Neural crest cell (in vitro differentiated cells): ENCODE results near the gene GPR21. TPM values are rescaled to one million over a fixed set of nuclear protein-coding genes. Genes with fewer than 3 reads are reported as not detected.

Source experiments
- DNase-seq: peaks from one replicate; pipeline ENCODE4 v3.0.0; 2021; ENCODE audit warnings: low read depth, mixed read lengths, low spot score
- H3K27ac Mint-ChIP-seq: one replicate; pipeline ENCODE4 v1.8.0; 2021; ENCODE audit warnings: mild to moderate bottlenecking, mixed read lengths; ENCODE audit not compliant: unreplicated experiment
- H3K27me3 Mint-ChIP-seq: 2 replicates; pipeline ENCODE4 v1.8.0; 2021; ENCODE audit warnings: low read depth, mild to moderate bottlenecking, mixed read lengths
- H3K36me3 Mint-ChIP-seq: 2 replicates; pipeline ENCODE4 v1.8.0; 2021; ENCODE audit warnings: low read depth, mild to moderate bottlenecking, mixed read lengths
- H3K4me1 Mint-ChIP-seq: 2 replicates; pipeline ENCODE4 v1.8.0; 2021; ENCODE audit warnings: mixed read lengths
- H3K4me3 Mint-ChIP-seq: one replicate; pipeline ENCODE4 v1.8.0; 2021; ENCODE audit warnings: mild to moderate bottlenecking, mixed read lengths
- H3K9me3 Mint-ChIP-seq: 2 replicates; pipeline ENCODE4 v1.8.0; 2021; ENCODE audit warnings: mixed read lengths
- CTCF ChIP-seq: fragments of 200-600 bp; sonication (generic); conservative IDR thresholded peaks from 2 replicates; pipeline ENCODE4 v1.5.0; 2021; ENCODE audit warnings: antibody characterized with exemption, mild to moderate bottlenecking
- total RNA-seq: library from RNA; stranded (reverse); gene quantifications from 2 replicates; pipeline ENCODE4 v1.2.1, GENCODE V29; 2021

The GPR21 gene
- total RNA-seq, 1 donor from 2014 or later = 1.0 TPM

- Mint-ChIP-seq H3K4me1 (no peaks in the 10 kb centered on the region), H3K27ac (no peak overlapping the region), H3K36me3 (peaks cover 19% of the 10 kb centered on the region), H3K9me3 (peaks cover 4% of the 10 kb centered on the region), H3K4me3 (no peak overlapping the region), H3K27me3 (no peaks in the 10 kb centered on the region)
- TF ChIP-seq CTCF = no peak
- DNase-seq = no peak
Observed at GRCh38 chr9:123046406-123047195, 13.1 kb downstream of the GPR21 start.

- TF ChIP-seq CTCF = no peak
- Mint-ChIP-seq H3K27ac (no peak overlapping the region), H3K36me3 (peaks cover 2% of the 10 kb centered on the region), H3K27me3 (no peaks in the 10 kb centered on the region), H3K4me3 (no peak overlapping the region), H3K9me3 (no peaks in the 10 kb centered on the region), H3K4me1 (no peaks in the 10 kb centered on the region)
- DNase-seq = no peak
Observed at GRCh38 chr9:123048748-123049147, 15.3 kb downstream of the GPR21 start.

GRCh38 chr9:123049589-123050222, 16.2 kb downstream of the GPR21 start:
- no peak for TF ChIP-seq CTCF
- H3K4me3 Mint-ChIP-seq = no peak overlapping the region
- no peaks in the 10 kb centered on the region for H3K27me3 Mint-ChIP-seq
- no peaks in the 10 kb centered on the region for H3K4me1 Mint-ChIP-seq
- no peak overlapping the region for H3K27ac Mint-ChIP-seq
- no peak for DNase-seq
- H3K9me3 Mint-ChIP-seq = no peaks in the 10 kb centered on the region
- no peaks in the 10 kb centered on the region for H3K36me3 Mint-ChIP-seq

- no peaks in the 10 kb centered on the region for H3K27me3 Mint-ChIP-seq
- H3K4me3 Mint-ChIP-seq = no peak overlapping the region
- DNase-seq = no peak
- H3K4me1 Mint-ChIP-seq = no peaks in the 10 kb centered on the region
- H3K9me3 Mint-ChIP-seq = no peaks in the 10 kb centered on the region
- H3K27ac Mint-ChIP-seq = no peak overlapping the region
- no peak for TF ChIP-seq CTCF
- peaks cover 4% of the 10 kb centered on the region for H3K36me3 Mint-ChIP-seq
Observed at GRCh38 chr9:123053046-123053445, 19.6 kb downstream of the GPR21 start.

- Mint-ChIP-seq H3K27me3 (no peaks in the 10 kb centered on the region), H3K9me3 (no peaks in the 10 kb centered on the region), H3K4me3 (no peak overlapping the region), H3K36me3 (peaks cover 4% of the 10 kb centered on the region), H3K4me1 (peaks cover 2% of the 10 kb centered on the region), H3K27ac (no peak overlapping the region)
- TF ChIP-seq CTCF = no peak
- no peak for DNase-seq
Observed at GRCh38 chr9:123053711-123054110, 20.2 kb downstream of the GPR21 start.
